IPS-NIHi7 (cell line): ENCODE results near the gene GRIP1.

ENCODE experiments used
- DNase-seq: peaks from one replicate; pipeline ENCODE4 v3.0.0; 2012; ENCODE audit warnings: mixed read lengths; ENCODE audit errors: extremely low spot score

GRIP1 gene

GRCh38 chr12:66380769-66381535 lies 297.9 kb downstream of the GRIP1 start:
- DNase-seq: no peak

GRCh38 chr12:66379616-66380015 lies 299.3 kb downstream of the GRIP1 start:
- no peak for DNase-seq

- no peak for DNase-seq
Measured at GRCh38 chr12:66375560-66375959, 303.3 kb downstream of the GRIP1 start.

GRCh38 chr12:66371982-66372381 lies 306.9 kb downstream of the GRIP1 start:
- DNase-seq: no peak

- no peak for DNase-seq
Measured at GRCh38 chr12:66367015-66367667, 311.7 kb downstream of the GRIP1 start.

GRCh38 chr12:66365718-66366490 lies 313.0 kb downstream of the GRIP1 start:
- DNase-seq: no peak

GRCh38 chr12:66361703-66362102 lies 317.2 kb downstream of the GRIP1 start:
- no peak for DNase-seq

GRCh38 chr12:66359300-66359699 lies 319.6 kb downstream of the GRIP1 start:
- DNase-seq: no peak

GRCh38 chr12:66354291-66354690 lies 324.6 kb downstream of the GRIP1 start:
- DNase-seq: no peak

- no peak for DNase-seq
Measured at GRCh38 chr12:66352899-66353298, 326.0 kb downstream of the GRIP1 start.

GRCh38 chr12:66352197-66352596 lies 326.7 kb downstream of the GRIP1 start:
- peak; percentile 75 for DNase-seq

GRCh38 chr12:66351301-66351700 lies 327.6 kb downstream of the GRIP1 start:
- DNase-seq: no peak

- DNase-seq: no peak
Measured at GRCh38 chr12:66345956-66346355, 332.9 kb downstream of the GRIP1 start.

- no peak for DNase-seq
Measured at GRCh38 chr12:66345212-66345611, 333.7 kb downstream of the GRIP1 start.

- no peak for DNase-seq
Measured at GRCh38 chr12:66341126-66341525, 337.8 kb downstream of the GRIP1 start.

GRCh38 chr12:66340131-66340530 lies 338.7 kb downstream of the GRIP1 start:
- no peak for DNase-seq

- DNase-seq: no peak
Measured at GRCh38 chr12:66337381-66338010, 341.4 kb downstream of the GRIP1 start.

GRCh38 chr12:66335746-66336145 lies 343.1 kb downstream of the GRIP1 start:
- DNase-seq: no peak

- DNase-seq: no peak
Measured at GRCh38 chr12:66331814-66332213, 347.1 kb downstream of the GRIP1 start.

GRCh38 chr12:66331016-66331415 lies 347.9 kb downstream of the GRIP1 start:
- DNase-seq: no peak

GRCh38 chr12:66329941-66330340 lies 348.9 kb downstream of the GRIP1 start:
- DNase-seq: no peak

GRCh38 chr12:66323017-66323416 lies 355.9 kb downstream of the GRIP1 start:
- no peak for DNase-seq
